B cell (primary cell): ENCODE measurements around the gene PHOSPHO1.

Experiments
- CTCF ChIP-seq: fragments of 200-600 bp; IDR thresholded peaks from one replicate; pipeline ENCODE4 v1.8.0; 2022; ENCODE audit warnings: antibody characterized with exemption, mild to moderate bottlenecking
- EZH2 ChIP-seq: IDR thresholded peaks from 2 replicates; pipeline ENCODE4 v1.6.1; 2012; ENCODE audit warnings: borderline replicate concordance, low read depth, mild to moderate bottlenecking, moderate library complexity, low read length; ENCODE audit not compliant: insufficient read depth, poor library complexity, severe bottlenecking

DNA sequence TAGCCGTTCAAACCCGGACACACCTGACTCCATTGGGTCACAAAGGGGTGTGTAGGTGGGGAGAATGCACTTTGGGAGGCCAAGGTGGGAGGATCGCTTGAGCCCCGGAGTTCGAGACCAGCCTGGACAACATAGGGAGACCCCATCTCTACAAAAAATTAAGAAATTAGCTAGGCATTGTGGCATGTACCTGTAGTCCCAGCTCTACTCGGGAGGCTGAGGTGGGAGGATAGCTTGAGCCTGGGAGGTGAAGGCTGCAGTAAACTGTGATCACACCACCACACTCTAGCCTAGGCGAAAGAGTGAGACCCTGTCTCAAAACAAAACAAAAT, 942 bp upstream of the PHOSPHO1 start:
- TF ChIP-seq CTCF (no peak), EZH2 (no peak)
